GM19372 (cell line): ENCODE results near the gene CCDC68.
"Not testable (repeated sequence)": the region's sequence is repeated elsewhere in the genome, so short reads cannot be mapped to it uniquely, and the experiment has no call there.

Experiments
- ATAC-seq: cut with Tn5 transposase; IDR thresholded peaks from one replicate; pipeline ENCODE4 v1.9.1; 2021; ENCODE audit warnings: mild to moderate bottlenecking, low read depth, moderate library complexity; ENCODE audit not compliant: unreplicated experiment

CCDC68 gene

GRCh38 chr18:54958704-54959625, at the start of gene CCDC68:
TSS of gene CCDC68 (minus strand) at chr18:54959461. CDS start at chr18:54942791, 16,670 bp downstream.
- ATAC-seq = no peak

- no peak for ATAC-seq
These were observed 48.3 kb upstream of the CCDC68 start for GRCh38 chr18:55007602-55008001.

GRCh38 chr18:55003695-55004094, 44.4 kb upstream of the CCDC68 start:
- no peak for ATAC-seq

- no peak for ATAC-seq
These were observed 43.0 kb upstream of the CCDC68 start for GRCh38 chr18:55002261-55002660.

- no peak for ATAC-seq
These were observed 42.2 kb upstream of the CCDC68 start for GRCh38 chr18:55001394-55002024.

- ATAC-seq = no peak
These were observed 41.3 kb upstream of the CCDC68 start for GRCh38 chr18:55000529-55000928.

- ATAC-seq = no peak
These were observed 39.8 kb upstream of the CCDC68 start for GRCh38 chr18:54999016-54999415.

- ATAC-seq = no peak
These were observed 36.3 kb upstream of the CCDC68 start for GRCh38 chr18:54995421-54996143.

GRCh38 chr18:54991981-54992380, 32.7 kb upstream of the CCDC68 start:
- ATAC-seq = no peak

GRCh38 chr18:54984908-54985307, 25.6 kb upstream of the CCDC68 start:
- no peak for ATAC-seq

- no peak for ATAC-seq
These were observed 24.5 kb upstream of the CCDC68 start for GRCh38 chr18:54983791-54984190.

GRCh38 chr18:54983041-54983686, 23.9 kb upstream of the CCDC68 start:
- peak; percentile 90 for ATAC-seq

GRCh38 chr18:54981076-54981475, 21.8 kb upstream of the CCDC68 start:
- ATAC-seq = no peak

- no peak for ATAC-seq
These were observed 16.3 kb upstream of the CCDC68 start for GRCh38 chr18:54975598-54975997.

GRCh38 chr18:54973046-54973445, 13.8 kb upstream of the CCDC68 start:
- no peak for ATAC-seq

GRCh38 chr18:54968807-54969206, 9.5 kb upstream of the CCDC68 start:
- no peak for ATAC-seq

- ATAC-seq = not testable (repeated sequence)
These were observed 9.0 kb upstream of the CCDC68 start for GRCh38 chr18:54968237-54968636.

GRCh38 chr18:54967786-54968185, 8.5 kb upstream of the CCDC68 start:
- no peak for ATAC-seq

- ATAC-seq = no peak
These were observed 5.5 kb upstream of the CCDC68 start for GRCh38 chr18:54964741-54965140.

GRCh38 chr18:54962919-54963645, 3.8 kb upstream of the CCDC68 start:
- no peak for ATAC-seq
